ENCODE measurements around the gene NLGN2.
"Not testable (repeated sequence)": the region's sequence is repeated elsewhere in the genome, so short reads cannot be mapped to it uniquely, and the experiment has no call there.

NLGN2 gene

GRCh38 chr17:7407485-7408251 lies at the start of gene NLGN2:
NLGN2 (plus strand) TSS chr17:7407845; CDS start chr17:7408256, 411 bp downstream.
- DNase-seq (ENCODE audit: low read depth in 4 of 4, low spot score in 1 of 4), result no peak

GRCh38 chr17:7361906-7362305 lies 45.7 kb upstream of the NLGN2 start:
- no peak for DNase-seq (ENCODE audit: low read depth in 4 of 4, low spot score in 1 of 4)

GRCh38 chr17:7363311-7363710 lies 44.3 kb upstream of the NLGN2 start:
- DNase-seq (ENCODE audit: low read depth in 4 of 4, low spot score in 1 of 4), result no peak

- DNase-seq (ENCODE audit: low read depth in 4 of 4, low spot score in 1 of 4), result not testable (repeated sequence)
Observed at GRCh38 chr17:7365963-7366362, 41.7 kb upstream of the NLGN2 start.

- DNase-seq (ENCODE audit: low read depth in 4 of 4, low spot score in 1 of 4), result no peak
Observed at GRCh38 chr17:7367083-7367482, 40.6 kb upstream of the NLGN2 start.

GRCh38 chr17:7367918-7368598 lies 39.6 kb upstream of the NLGN2 start:
- DNase-seq (ENCODE audit: low read depth in 4 of 4, low spot score in 1 of 4), result no peak

GRCh38 chr17:7368599-7368994 lies 39.0 kb upstream of the NLGN2 start:
- DNase-seq (ENCODE audit: low read depth in 4 of 4, low spot score in 1 of 4), result not testable (repeated sequence)

GRCh38 chr17:7369825-7370224 lies 37.8 kb upstream of the NLGN2 start:
- no peak for DNase-seq (ENCODE audit: low read depth in 4 of 4, low spot score in 1 of 4)

GRCh38 chr17:7370853-7371252 lies 36.8 kb upstream of the NLGN2 start:
- DNase-seq (ENCODE audit: low read depth in 4 of 4, low spot score in 1 of 4), result no peak

- DNase-seq (ENCODE audit: low read depth in 4 of 4, low spot score in 1 of 4), result no peak
Observed at GRCh38 chr17:7374353-7374752, 33.3 kb upstream of the NLGN2 start.

GRCh38 chr17:7379134-7379533 lies 28.5 kb upstream of the NLGN2 start:
- DNase-seq (ENCODE audit: low read depth in 4 of 4, low spot score in 1 of 4), result no peak

- no peak for DNase-seq (ENCODE audit: low read depth in 4 of 4, low spot score in 1 of 4)
Observed at GRCh38 chr17:7380321-7380720, 27.3 kb upstream of the NLGN2 start.

- DNase-seq (ENCODE audit: low read depth in 4 of 4, low spot score in 1 of 4), result no peak
Observed at GRCh38 chr17:7380855-7381683, 26.6 kb upstream of the NLGN2 start, which contains the start of gene TNK1. TNK1 (plus strand) TSS chr17:7381089; CDS start chr17:7382927, 1,838 bp downstream.

- DNase-seq (ENCODE audit: low read depth in 4 of 4, low spot score in 1 of 4), result no peak
Observed at GRCh38 chr17:7382901-7383300, 24.7 kb upstream of the NLGN2 start.

- no peak for DNase-seq (ENCODE audit: low read depth in 4 of 4, low spot score in 1 of 4)
Observed at GRCh38 chr17:7383371-7383741, 24.3 kb upstream of the NLGN2 start.

- DNase-seq (ENCODE audit: low read depth in 4 of 4, low spot score in 1 of 4), result peak in 3 of 4 experiments; percentile 42 to 72 (median 60)
Observed at GRCh38 chr17:7383742-7384488, 23.7 kb upstream of the NLGN2 start.

- DNase-seq (ENCODE audit: low read depth in 4 of 4, low spot score in 1 of 4), result no peak
Observed at GRCh38 chr17:7384489-7385081, 23.1 kb upstream of the NLGN2 start.

- no peak for DNase-seq (ENCODE audit: low read depth in 4 of 4, low spot score in 1 of 4)
Observed at GRCh38 chr17:7388856-7389255, 18.8 kb upstream of the NLGN2 start.

GRCh38 chr17:7389924-7390910 lies 17.4 kb upstream of the NLGN2 start:
- no peak for DNase-seq (ENCODE audit: low read depth in 4 of 4, low spot score in 1 of 4)

All from stimulated activated CD4-positive, alpha-beta T cell treated with anti-CD3 and anti-CD28 coated beads, Interleukin-1b, Interleukin-23, amount 100 ng/mL, for 24 hours (primary cell).